Vagina (tissue), 2 donors: ENCODE results near the gene PCDHGA1.
A peak's percentile ranks its signal among the peaks of the same experiment; 100 is the strongest.

Experiments used
- POLR2A ChIP-seq, 2 donors: fragments of 450-650 bp; IDR thresholded peaks; one replicate each; pipeline ENCODE4 v1.6.1; 2017; ENCODE audit warnings: antibody characterized with exemption in 2 of 2, mild to moderate bottlenecking in 2 of 2, moderate library complexity in 2 of 2
- POLR2AphosphoS5 ChIP-seq, 2 donors: sonication (generic); formaldehyde crosslinking; IDR thresholded peaks; one replicate each; pipeline ENCODE4 v1.9.0; 2017; ENCODE audit warnings: antibody characterized with exemption in 2 of 2, mild to moderate bottlenecking in 2 of 2, low read depth in 1 of 2; ENCODE audit not compliant: insufficient read depth in 1 of 2
- TF ChIP-seq, protein P1 (sequence below), 3 experiments: fragments of 450-650 bp in 2 of 3; fragments of 200-600 bp in 1 of 3; sonication (generic) in 1 of 3; IDR thresholded peaks; one replicate each; pipeline ENCODE4 v1.5.1; 2017 to 2019; ENCODE audit warnings: antibody characterized with exemption in 3 of 3, mild to moderate bottlenecking in 2 of 3, moderate library complexity in 2 of 3

DNA sequence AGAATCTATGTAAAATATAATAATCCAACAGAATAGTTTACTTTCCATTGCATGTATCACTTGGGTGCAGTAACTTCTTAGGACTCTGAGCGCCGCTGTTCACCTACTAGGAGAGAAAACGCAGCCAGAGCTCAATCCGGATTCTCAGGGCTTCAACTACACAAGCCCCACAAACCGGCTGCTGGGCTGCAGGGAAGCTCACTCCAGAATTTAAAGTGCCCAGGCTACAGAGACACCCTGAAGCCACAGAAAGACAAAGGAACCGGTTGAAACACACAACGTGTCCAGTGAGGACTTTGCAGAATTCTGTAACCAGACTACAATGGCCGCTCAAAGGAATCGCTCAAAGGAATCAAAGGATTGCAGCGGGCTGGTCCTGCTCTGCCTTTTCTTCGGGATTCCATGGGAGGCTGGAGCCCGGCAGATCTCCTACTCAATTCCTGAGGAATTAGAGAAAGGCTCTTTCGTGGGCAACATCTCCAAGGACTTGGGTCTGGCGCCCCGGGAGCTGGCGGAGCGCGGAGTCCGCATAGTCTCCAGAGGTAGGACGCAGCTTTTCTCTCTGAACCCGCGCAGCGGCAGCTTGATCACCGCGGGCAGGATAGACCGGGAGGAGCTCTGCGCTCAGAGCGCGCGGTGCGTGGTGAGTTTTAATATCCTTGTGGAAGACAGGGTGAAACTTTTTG is 82.7 kb downstream of the PCDHGA1 start, which contains the start of gene PCDHGA10:
- TF ChIP-seq, protein P1, sequence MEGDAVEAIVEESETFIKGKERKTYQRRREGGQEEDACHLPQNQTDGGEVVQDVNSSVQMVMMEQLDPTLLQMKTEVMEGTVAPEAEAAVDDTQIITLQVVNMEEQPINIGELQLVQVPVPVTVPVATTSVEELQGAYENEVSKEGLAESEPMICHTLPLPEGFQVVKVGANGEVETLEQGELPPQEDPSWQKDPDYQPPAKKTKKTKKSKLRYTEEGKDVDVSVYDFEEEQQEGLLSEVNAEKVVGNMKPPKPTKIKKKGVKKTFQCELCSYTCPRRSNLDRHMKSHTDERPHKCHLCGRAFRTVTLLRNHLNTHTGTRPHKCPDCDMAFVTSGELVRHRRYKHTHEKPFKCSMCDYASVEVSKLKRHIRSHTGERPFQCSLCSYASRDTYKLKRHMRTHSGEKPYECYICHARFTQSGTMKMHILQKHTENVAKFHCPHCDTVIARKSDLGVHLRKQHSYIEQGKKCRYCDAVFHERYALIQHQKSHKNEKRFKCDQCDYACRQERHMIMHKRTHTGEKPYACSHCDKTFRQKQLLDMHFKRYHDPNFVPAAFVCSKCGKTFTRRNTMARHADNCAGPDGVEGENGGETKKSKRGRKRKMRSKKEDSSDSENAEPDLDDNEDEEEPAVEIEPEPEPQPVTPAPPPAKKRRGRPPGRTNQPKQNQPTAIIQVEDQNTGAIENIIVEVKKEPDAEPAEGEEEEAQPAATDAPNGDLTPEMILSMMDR (IDR thresholded peaks at IDR 0.05), result peak in 1 of 3 experiments; percentile 19
- TF ChIP-seq POLR2AphosphoS5 (IDR thresholded peaks at IDR 0.05; ENCODE audit: insufficient read depth in 1 of 2, low read depth in 1 of 2), result no peak
- TF ChIP-seq POLR2A (IDR thresholded peaks at IDR 0.05), result no peak
